ENCODE measurements around the gene TEP1.

Gene TEP1

GRCh38 chr14:20415782-20416206, 2.5 kb upstream of the TEP1 start:
- Histone ChIP-seq H4K20me1 (ENCODE audit: control insufficient read depth, insufficient read depth, low read depth, low read length) (no peaks in the 10 kb centered on the region), H3K27me3 (ENCODE audit: control insufficient read depth, low read length) (no peaks in the 10 kb centered on the region), H3K9me2 (replicated peaks; ENCODE audit: control insufficient read depth, low read length) (no peaks in the 10 kb centered on the region), H3K4me3 (ENCODE audit: low read length) (peak overlapping the region; percentile 12; the same call in 1 of the 2 replicates), H3K27ac (ENCODE audit: low read depth, low read length) (no peak overlapping the region), H3K79me2 (ENCODE audit: control insufficient read depth, low read length) (peaks cover 19% of the 10 kb centered on the region), H3K36me3 (ENCODE audit: control insufficient read depth, low read length) (peaks cover 2% of the 10 kb centered on the region; the same call in 1 of the 2 replicates), H3K9me3 (ENCODE audit: control insufficient read depth, insufficient read depth, low read length) (no peaks in the 10 kb centered on the region), H3K4me1 (ENCODE audit: control insufficient read depth, low read length) (peaks cover 37% of the 10 kb centered on the region), H3F3A (ENCODE audit: control insufficient read depth, insufficient read depth) (peaks cover 13% of the 10 kb centered on the region), H3K4me2 (ENCODE audit: low read length) (peak overlapping the region; percentile 47)
- TF ChIP-seq CTCF (IDR thresholded peaks at IDR 0.05; ENCODE audit: low read depth, low read length, poor library complexity, severe bottlenecking) (peak; percentile 78), EZH2phosphoT487 (IDR thresholded peaks at IDR 0.05; ENCODE audit: borderline replicate concordance, low read length) (no peak)

- Histone ChIP-seq H3K9me3 (ENCODE audit: control insufficient read depth, insufficient read depth, low read length) (no peaks in the 10 kb centered on the region), H3K4me2 (ENCODE audit: low read length) (peak overlapping the region; percentile 87), H3K9me2 (replicated peaks; ENCODE audit: control insufficient read depth, low read length) (no peaks in the 10 kb centered on the region), H3F3A (ENCODE audit: control insufficient read depth, insufficient read depth) (peaks cover 13% of the 10 kb centered on the region), H3K4me1 (ENCODE audit: control insufficient read depth, low read length) (peaks cover 33% of the 10 kb centered on the region), H3K27me3 (ENCODE audit: control insufficient read depth, low read length) (no peaks in the 10 kb centered on the region), H3K4me3 (ENCODE audit: low read length) (peak overlapping the region; percentile 97), H4K20me1 (ENCODE audit: control insufficient read depth, insufficient read depth, low read depth, low read length) (no peaks in the 10 kb centered on the region), H3K79me2 (ENCODE audit: control insufficient read depth, low read length) (peaks cover 19% of the 10 kb centered on the region), H3K27ac (ENCODE audit: low read depth, low read length) (peak overlapping the region; percentile 77), H3K36me3 (ENCODE audit: control insufficient read depth, low read length) (peaks cover 2% of the 10 kb centered on the region; the same call in 1 of the 2 replicates)
- TF ChIP-seq EZH2phosphoT487 (IDR thresholded peaks at IDR 0.05; ENCODE audit: borderline replicate concordance, low read length): no peak
- TF ChIP-seq CTCF (IDR thresholded peaks at IDR 0.05; ENCODE audit: low read depth, low read length, poor library complexity, severe bottlenecking): no peak
Measured at GRCh38 chr14:20413744-20414082, 412 bp upstream of the TEP1 start.

DNA sequence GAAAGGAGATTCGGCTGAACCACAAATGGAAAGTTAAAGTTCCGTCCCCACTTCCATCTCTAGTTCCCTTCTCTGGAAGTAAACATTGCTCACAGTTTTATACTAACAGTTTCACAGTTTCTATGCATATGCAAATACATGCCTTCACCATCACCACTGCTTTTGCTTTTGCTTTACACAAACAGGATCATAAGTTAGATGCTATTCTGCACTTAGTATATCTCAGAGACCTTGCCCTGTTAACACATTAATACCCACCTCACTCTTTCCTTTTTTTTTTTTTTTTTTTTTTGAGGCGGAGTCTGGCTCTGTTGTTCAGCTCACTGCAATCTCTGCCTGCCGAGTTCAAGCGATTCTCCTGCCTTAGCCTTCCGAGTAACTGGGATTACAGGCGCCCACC, 890 bp downstream of the TEP1 start:
- Histone ChIP-seq H4K20me1 (ENCODE audit: control insufficient read depth, insufficient read depth, low read depth, low read length) (no peaks in the 10 kb centered on the region), H3K27ac (ENCODE audit: low read depth, low read length) (peak overlapping the region; percentile 77), H3K27me3 (ENCODE audit: control insufficient read depth, low read length) (no peaks in the 10 kb centered on the region), H3K9me3 (ENCODE audit: control insufficient read depth, insufficient read depth, low read length) (no peaks in the 10 kb centered on the region), H3K79me2 (ENCODE audit: control insufficient read depth, low read length) (peaks cover 19% of the 10 kb centered on the region), H3K36me3 (ENCODE audit: control insufficient read depth, low read length) (peaks cover 13% of the 10 kb centered on the region), H3F3A (ENCODE audit: control insufficient read depth, insufficient read depth) (peaks cover 13% of the 10 kb centered on the region), H3K4me3 (ENCODE audit: low read length) (peak overlapping the region; percentile 97), H3K9me2 (replicated peaks; ENCODE audit: control insufficient read depth, low read length) (no peaks in the 10 kb centered on the region), H3K4me2 (ENCODE audit: low read length) (peak overlapping the region; percentile 87), H3K4me1 (ENCODE audit: control insufficient read depth, low read length) (peaks cover 33% of the 10 kb centered on the region)
- TF ChIP-seq EZH2phosphoT487 (IDR thresholded peaks at IDR 0.05; ENCODE audit: borderline replicate concordance, low read length) (no peak), CTCF (IDR thresholded peaks at IDR 0.05; ENCODE audit: low read depth, low read length, poor library complexity, severe bottlenecking) (no peak)

Data from DOHH2 (cell line).